GM12878 (cell line): ENCODE measurements around the gene CHERP. TPM values are rescaled to one million over a fixed set of nuclear protein-coding genes. Genes with fewer than 3 reads are reported as not detected.

Source experiments
- CBX5 ChIP-seq: sonication (generic); IDR thresholded peaks from 2 replicates; pipeline ENCODE4 v1.6.1; 2016; ENCODE audit warnings: low read depth, moderate library complexity, mild to moderate bottlenecking, inconsistent platforms
- EED ChIP-seq: sonication (generic); IDR thresholded peaks from 2 replicates; pipeline ENCODE4 v1.6.1; 2016; ENCODE audit warnings: antibody characterized with exemption, low read depth
- ESRRA ChIP-seq: IDR thresholded peaks from 2 replicates; pipeline ENCODE4 v1.6.1; 2012; ENCODE audit warnings: mild to moderate bottlenecking, low read length, improper control_type of control experiment
- MXI1 ChIP-seq: fragments of 150-350 bp; IDR thresholded peaks from 2 replicates; pipeline ENCODE4 v1.6.1; 2011; ENCODE audit warnings: low read depth, mild to moderate bottlenecking, inconsistent platforms, low read length, improper control_type of control experiment
- NR2C2 ChIP-seq: IDR thresholded peaks from 2 replicates; pipeline ENCODE4 v1.6.1; 2011; ENCODE audit warnings: borderline replicate concordance, low read depth; ENCODE audit not compliant: control insufficient read depth, insufficient read length
- SMAD1 ChIP-seq: fragments of 450-650 bp; IDR thresholded peaks from 2 replicates; pipeline ENCODE4 v1.6.1; 2018; ENCODE audit warnings: mild to moderate bottlenecking, low read depth; ENCODE audit not compliant: partially characterized antibody
- SUPT20H ChIP-seq: IDR thresholded peaks from 2 replicates; pipeline ENCODE4 v1.6.1; 2011; ENCODE audit warnings: low read depth, mild to moderate bottlenecking, low read length, moderate library complexity, borderline replicate concordance; ENCODE audit not compliant: control insufficient read depth
- ZNF207 ChIP-seq: fragments of 450-650 bp; IDR thresholded peaks from 2 replicates; pipeline ENCODE4 v1.6.1; 2014; ENCODE audit warnings: antibody characterized with exemption, mild to moderate bottlenecking, borderline replicate concordance
- polyA plus RNA-seq, 11 experiments: library from polyadenylated mRNA; depleted of rRNA in 4 of 11; unstranded in 6 of 11; stranded (reverse) in 5 of 11; fragments of >200 nt; fragmentation: Nextera tagmentation in 4 of 11; fragmentation: Illumina TruSeq in 1 of 11; extraction: Ambion mirVana in 4 of 11; extraction: Trizol in 1 of 11; gene quantifications; 1 replicate in 1 of 11; 2 replicates in 10 of 11; pipeline versions ENCODE4 v1.2.1 to v1.2.3, GENCODE V29; 2011 to 2016; ENCODE audit warnings: inconsistent platforms in 2 of 11, missing spikeins in 2 of 11, low read depth in 1 of 11
- total RNA-seq, 4 experiments: library from RNA; depleted of rRNA in 3 of 4; stranded (reverse); fragments of >200 nt in 3 of 4; fragmentation: Illumina TruSeq in 1 of 4; extraction: Trizol in 1 of 4; gene quantifications; 2 replicates each; pipeline versions ENCODE4 v1.2.1 to v1.2.3, GENCODE V29; 2013 to 2021
- TF ChIP-seq, protein P1 (sequence below): IDR thresholded peaks from 2 replicates; pipeline ENCODE4 v1.6.1; 2012; ENCODE audit warnings: improper control_type of control experiment, low read depth, low read length; ENCODE audit not compliant: insufficient replicate concordance
- TF ChIP-seq, protein P2 (sequence below): IDR thresholded peaks from 2 replicates; pipeline ENCODE4 v1.6.1; 2011; ENCODE audit warnings: mild to moderate bottlenecking, low read depth, low read length, moderate library complexity; ENCODE audit not compliant: insufficient replicate concordance
- TF ChIP-seq, protein P3 (sequence below): fragments of 450-650 bp; IDR thresholded peaks from 2 replicates; pipeline ENCODE4 v1.6.1; 2018; ENCODE audit warnings: borderline replicate concordance, mild to moderate bottlenecking; ENCODE audit not compliant: partially characterized antibody
- TF ChIP-seq, protein P4 (sequence below): fragments of 450-650 bp; IDR thresholded peaks from 2 replicates; pipeline ENCODE4 v1.6.1; 2017; ENCODE audit warnings: borderline replicate concordance
- TF ChIP-seq, protein P5 (sequence below): fragments of 450-650 bp; IDR thresholded peaks from 2 replicates; pipeline ENCODE4 v1.6.1; 2018; ENCODE audit warnings: mild to moderate bottlenecking, low read depth, moderate library complexity; ENCODE audit not compliant: partially characterized antibody

CHERP gene
- total and polyA plus RNA-seq, 10 of the 15 experiments (the other 5 are each of a cell fraction or from before 2014, with no cell fraction given): 0.66 to 65.3 (median 12.2) TPM

GRCh38 chr19:16586991-16587832 is 45.0 kb upstream of the CHERP start (continued):
- TF ChIP-seq, protein P1, sequence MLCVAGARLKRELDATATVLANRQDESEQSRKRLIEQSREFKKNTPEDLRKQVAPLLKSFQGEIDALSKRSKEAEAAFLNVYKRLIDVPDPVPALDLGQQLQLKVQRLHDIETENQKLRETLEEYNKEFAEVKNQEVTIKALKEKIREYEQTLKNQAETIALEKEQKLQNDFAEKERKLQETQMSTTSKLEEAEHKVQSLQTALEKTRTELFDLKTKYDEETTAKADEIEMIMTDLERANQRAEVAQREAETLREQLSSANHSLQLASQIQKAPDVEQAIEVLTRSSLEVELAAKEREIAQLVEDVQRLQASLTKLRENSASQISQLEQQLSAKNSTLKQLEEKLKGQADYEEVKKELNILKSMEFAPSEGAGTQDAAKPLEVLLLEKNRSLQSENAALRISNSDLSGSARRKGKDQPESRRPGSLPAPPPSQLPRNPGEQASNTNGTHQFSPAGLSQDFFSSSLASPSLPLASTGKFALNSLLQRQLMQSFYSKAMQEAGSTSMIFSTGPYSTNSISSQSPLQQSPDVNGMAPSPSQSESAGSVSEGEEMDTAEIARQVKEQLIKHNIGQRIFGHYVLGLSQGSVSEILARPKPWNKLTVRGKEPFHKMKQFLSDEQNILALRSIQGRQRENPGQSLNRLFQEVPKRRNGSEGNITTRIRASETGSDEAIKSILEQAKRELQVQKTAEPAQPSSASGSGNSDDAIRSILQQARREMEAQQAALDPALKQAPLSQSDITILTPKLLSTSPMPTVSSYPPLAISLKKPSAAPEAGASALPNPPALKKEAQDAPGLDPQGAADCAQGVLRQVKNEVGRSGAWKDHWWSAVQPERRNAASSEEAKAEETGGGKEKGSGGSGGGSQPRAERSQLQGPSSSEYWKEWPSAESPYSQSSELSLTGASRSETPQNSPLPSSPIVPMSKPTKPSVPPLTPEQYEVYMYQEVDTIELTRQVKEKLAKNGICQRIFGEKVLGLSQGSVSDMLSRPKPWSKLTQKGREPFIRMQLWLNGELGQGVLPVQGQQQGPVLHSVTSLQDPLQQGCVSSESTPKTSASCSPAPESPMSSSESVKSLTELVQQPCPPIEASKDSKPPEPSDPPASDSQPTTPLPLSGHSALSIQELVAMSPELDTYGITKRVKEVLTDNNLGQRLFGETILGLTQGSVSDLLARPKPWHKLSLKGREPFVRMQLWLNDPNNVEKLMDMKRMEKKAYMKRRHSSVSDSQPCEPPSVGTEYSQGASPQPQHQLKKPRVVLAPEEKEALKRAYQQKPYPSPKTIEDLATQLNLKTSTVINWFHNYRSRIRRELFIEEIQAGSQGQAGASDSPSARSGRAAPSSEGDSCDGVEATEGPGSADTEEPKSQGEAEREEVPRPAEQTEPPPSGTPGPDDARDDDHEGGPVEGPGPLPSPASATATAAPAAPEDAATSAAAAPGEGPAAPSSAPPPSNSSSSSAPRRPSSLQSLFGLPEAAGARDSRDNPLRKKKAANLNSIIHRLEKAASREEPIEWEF: peak; percentile 98
- TF ChIP-seq, protein P2, sequence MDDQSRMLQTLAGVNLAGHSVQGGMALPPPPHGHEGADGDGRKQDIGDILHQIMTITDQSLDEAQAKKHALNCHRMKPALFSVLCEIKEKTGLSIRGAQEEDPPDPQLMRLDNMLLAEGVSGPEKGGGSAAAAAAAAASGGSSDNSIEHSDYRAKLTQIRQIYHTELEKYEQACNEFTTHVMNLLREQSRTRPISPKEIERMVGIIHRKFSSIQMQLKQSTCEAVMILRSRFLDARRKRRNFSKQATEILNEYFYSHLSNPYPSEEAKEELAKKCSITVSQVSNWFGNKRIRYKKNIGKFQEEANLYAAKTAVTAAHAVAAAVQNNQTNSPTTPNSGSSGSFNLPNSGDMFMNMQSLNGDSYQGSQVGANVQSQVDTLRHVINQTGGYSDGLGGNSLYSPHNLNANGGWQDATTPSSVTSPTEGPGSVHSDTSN: no peak
- TF ChIP-seq CBX5: no peak
- no peak for TF ChIP-seq ZNF207
- peak; percentile 75 for TF ChIP-seq SMAD1
- TF ChIP-seq, protein P3, sequence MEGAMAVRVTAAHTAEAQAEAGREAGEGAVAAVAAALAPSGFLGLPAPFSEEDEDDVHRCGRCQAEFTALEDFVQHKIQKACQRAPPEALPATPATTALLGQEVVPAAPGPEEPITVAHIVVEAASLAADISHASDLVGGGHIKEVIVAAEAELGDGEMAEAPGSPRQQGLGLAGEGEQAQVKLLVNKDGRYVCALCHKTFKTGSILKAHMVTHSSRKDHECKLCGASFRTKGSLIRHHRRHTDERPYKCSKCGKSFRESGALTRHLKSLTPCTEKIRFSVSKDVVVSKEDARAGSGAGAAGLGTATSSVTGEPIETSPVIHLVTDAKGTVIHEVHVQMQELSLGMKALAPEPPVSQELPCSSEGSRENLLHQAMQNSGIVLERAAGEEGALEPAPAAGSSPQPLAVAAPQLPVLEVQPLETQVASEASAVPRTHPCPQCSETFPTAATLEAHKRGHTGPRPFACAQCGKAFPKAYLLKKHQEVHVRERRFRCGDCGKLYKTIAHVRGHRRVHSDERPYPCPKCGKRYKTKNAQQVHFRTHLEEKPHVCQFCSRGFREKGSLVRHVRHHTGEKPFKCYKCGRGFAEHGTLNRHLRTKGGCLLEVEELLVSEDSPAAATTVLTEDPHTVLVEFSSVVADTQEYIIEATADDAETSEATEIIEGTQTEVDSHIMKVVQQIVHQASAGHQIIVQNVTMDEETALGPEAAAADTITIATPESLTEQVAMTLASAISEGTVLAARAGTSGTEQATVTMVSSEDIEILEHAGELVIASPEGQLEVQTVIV: no peak
- TF ChIP-seq SUPT20H: no peak
- no peak for TF ChIP-seq ESRRA
- peak; percentile 96 for TF ChIP-seq MXI1
- TF ChIP-seq EED: peak; percentile 72
- TF ChIP-seq, protein P4, sequence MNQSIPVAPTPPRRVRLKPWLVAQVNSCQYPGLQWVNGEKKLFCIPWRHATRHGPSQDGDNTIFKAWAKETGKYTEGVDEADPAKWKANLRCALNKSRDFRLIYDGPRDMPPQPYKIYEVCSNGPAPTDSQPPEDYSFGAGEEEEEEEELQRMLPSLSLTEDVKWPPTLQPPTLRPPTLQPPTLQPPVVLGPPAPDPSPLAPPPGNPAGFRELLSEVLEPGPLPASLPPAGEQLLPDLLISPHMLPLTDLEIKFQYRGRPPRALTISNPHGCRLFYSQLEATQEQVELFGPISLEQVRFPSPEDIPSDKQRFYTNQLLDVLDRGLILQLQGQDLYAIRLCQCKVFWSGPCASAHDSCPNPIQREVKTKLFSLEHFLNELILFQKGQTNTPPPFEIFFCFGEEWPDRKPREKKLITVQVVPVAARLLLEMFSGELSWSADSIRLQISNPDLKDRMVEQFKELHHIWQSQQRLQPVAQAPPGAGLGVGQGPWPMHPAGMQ: no peak
- no peak for TF ChIP-seq NR2C2
- TF ChIP-seq, protein P5, sequence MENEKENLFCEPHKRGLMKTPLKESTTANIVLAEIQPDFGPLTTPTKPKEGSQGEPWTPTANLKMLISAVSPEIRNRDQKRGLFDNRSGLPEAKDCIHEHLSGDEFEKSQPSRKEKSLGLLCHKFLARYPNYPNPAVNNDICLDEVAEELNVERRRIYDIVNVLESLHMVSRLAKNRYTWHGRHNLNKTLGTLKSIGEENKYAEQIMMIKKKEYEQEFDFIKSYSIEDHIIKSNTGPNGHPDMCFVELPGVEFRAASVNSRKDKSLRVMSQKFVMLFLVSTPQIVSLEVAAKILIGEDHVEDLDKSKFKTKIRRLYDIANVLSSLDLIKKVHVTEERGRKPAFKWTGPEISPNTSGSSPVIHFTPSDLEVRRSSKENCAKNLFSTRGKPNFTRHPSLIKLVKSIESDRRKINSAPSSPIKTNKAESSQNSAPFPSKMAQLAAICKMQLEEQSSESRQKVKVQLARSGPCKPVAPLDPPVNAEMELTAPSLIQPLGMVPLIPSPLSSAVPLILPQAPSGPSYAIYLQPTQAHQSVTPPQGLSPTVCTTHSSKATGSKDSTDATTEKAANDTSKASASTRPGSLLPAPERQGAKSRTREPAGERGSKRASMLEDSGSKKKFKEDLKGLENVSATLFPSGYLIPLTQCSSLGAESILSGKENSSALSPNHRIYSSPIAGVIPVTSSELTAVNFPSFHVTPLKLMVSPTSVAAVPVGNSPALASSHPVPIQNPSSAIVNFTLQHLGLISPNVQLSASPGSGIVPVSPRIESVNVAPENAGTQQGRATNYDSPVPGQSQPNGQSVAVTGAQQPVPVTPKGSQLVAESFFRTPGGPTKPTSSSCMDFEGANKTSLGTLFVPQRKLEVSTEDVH: no peak
